Nucleus accumbens (tissue), 56 donors: Measurements from ENCODE around the gene UTF1.
A peak's percentile ranks its signal among the peaks of the same experiment; 100 is the strongest.

Source experiments
- DNase-seq, 56 donors: peaks; one replicate each; lab custom pipeline; 2025; lab: John Stamatoyannopoulos, UW

Gene UTF1

GRCh38 chr10:133196221-133196915 lies 33.6 kb upstream of the UTF1 start:
- no peak for DNase-seq

GRCh38 chr10:133196936-133197758 lies 32.9 kb upstream of the UTF1 start:
- no peak for DNase-seq

- DNase-seq: no peak
These were observed 32.2 kb upstream of the UTF1 start for GRCh38 chr10:133197786-133198185.

GRCh38 chr10:133198206-133198605 lies 31.8 kb upstream of the UTF1 start:
- no peak for DNase-seq

- no peak for DNase-seq
These were observed 31.2 kb upstream of the UTF1 start for GRCh38 chr10:133198621-133199487.

GRCh38 chr10:133199488-133199885 lies 30.5 kb upstream of the UTF1 start:
- DNase-seq: no peak

GRCh38 chr10:133199992-133200611 lies 29.9 kb upstream of the UTF1 start:
- no peak for DNase-seq

GRCh38 chr10:133200621-133201031 lies 29.4 kb upstream of the UTF1 start:
- no peak for DNase-seq

GRCh38 chr10:133201151-133201947 lies 28.7 kb upstream of the UTF1 start:
- DNase-seq: no peak

GRCh38 chr10:133201948-133202725 lies 27.9 kb upstream of the UTF1 start:
- no peak for DNase-seq

GRCh38 chr10:133202778-133203651 lies 27.0 kb upstream of the UTF1 start:
- DNase-seq: no peak

GRCh38 chr10:133203652-133204195 lies 26.3 kb upstream of the UTF1 start:
- no peak for DNase-seq

- DNase-seq: peak in 1 of 56 donors; percentile 27
These were observed 25.6 kb upstream of the UTF1 start for GRCh38 chr10:133204226-133205015.

- DNase-seq: no peak
These were observed 24.9 kb upstream of the UTF1 start for GRCh38 chr10:133205146-133205545.

- no peak for DNase-seq
These were observed 23.5 kb upstream of the UTF1 start for GRCh38 chr10:133206356-133207040.

- DNase-seq: no peak
These were observed 22.9 kb upstream of the UTF1 start for GRCh38 chr10:133207041-133207600.
